ENCODE measurements around the gene DSCAML1. TPM values are rescaled to one million over a fixed set of nuclear protein-coding genes. Genes with fewer than 3 reads are reported as not detected.

Gene DSCAML1
- total RNA-seq, 2 donors from 2014 or later: 0.33 to 1.6 TPM

GRCh38 chr11:117809236-117810055 lies 12.4 kb upstream of the DSCAML1 start:
- no peaks in the 10 kb centered on the region for H3K9me3 ChIP-seq
- no peak overlapping the region for H3K27ac ChIP-seq
- H3K4me3 ChIP-seq: no peak overlapping the region
- H3K4me1 ChIP-seq: peaks cover 4% of the 10 kb centered on the region
- DNase-seq: peak in 3 of 4 donors; percentile 56 to 69 (median 59)
- H3K27me3 ChIP-seq: no peaks in the 10 kb centered on the region
- WGBS, 2 donors: 39 to 56% methylated on average over 12 to 22 of the region's 22 CpGs
- ATAC-seq: peak; percentile 66
- peak in 1 of 3 donors; percentile 4 for TF ChIP-seq POLR2A (IDR thresholded peaks at IDR 0.05)
- TF ChIP-seq, protein P1, sequence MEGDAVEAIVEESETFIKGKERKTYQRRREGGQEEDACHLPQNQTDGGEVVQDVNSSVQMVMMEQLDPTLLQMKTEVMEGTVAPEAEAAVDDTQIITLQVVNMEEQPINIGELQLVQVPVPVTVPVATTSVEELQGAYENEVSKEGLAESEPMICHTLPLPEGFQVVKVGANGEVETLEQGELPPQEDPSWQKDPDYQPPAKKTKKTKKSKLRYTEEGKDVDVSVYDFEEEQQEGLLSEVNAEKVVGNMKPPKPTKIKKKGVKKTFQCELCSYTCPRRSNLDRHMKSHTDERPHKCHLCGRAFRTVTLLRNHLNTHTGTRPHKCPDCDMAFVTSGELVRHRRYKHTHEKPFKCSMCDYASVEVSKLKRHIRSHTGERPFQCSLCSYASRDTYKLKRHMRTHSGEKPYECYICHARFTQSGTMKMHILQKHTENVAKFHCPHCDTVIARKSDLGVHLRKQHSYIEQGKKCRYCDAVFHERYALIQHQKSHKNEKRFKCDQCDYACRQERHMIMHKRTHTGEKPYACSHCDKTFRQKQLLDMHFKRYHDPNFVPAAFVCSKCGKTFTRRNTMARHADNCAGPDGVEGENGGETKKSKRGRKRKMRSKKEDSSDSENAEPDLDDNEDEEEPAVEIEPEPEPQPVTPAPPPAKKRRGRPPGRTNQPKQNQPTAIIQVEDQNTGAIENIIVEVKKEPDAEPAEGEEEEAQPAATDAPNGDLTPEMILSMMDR (IDR thresholded peaks at IDR 0.05): peak in 5 of 7 experiments; percentile 10 to 48 (median 31)
- intact Hi-C loops (cut with DNase I): loop anchor here (5.0 kb wide), 1 partner anchor 248 kb away; no protein-coding TSS in a partner anchor
- no peaks in the 10 kb centered on the region for H3K36me3 ChIP-seq (replicated peaks in 1 of 2; ENCODE audit: insufficient read depth in 1 of 2, low read depth in 2 of 2)

DNA sequence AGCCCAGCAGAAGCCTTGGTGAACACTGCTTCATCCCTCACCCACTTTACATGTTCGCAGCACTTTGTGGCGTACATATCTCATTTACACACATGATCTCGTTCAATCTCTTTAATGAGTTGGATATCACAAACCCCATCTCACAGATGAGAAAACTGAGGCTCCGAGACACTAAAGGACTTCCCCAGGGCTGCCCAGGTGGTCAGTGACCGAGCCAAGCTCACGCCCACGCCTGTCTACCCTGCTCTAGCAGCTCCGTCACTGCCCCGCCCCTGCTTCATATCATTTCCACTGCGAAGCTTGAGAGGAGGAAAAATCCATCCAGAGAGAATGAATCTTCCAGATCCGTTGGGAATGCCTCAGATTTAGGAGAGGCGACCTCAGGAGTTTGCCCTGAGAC lies 11.8 kb upstream of the DSCAML1 start:
- Histone ChIP-seq H3K36me3 (replicated peaks in 1 of 2; ENCODE audit: insufficient read depth in 1 of 2, low read depth in 2 of 2) (no peaks in the 10 kb centered on the region), H3K27me3 (no peaks in the 10 kb centered on the region), H3K27ac (no peak overlapping the region), H3K9me3 (no peaks in the 10 kb centered on the region), H3K4me1 (no peaks in the 10 kb centered on the region), H3K4me3 (no peak overlapping the region)
- ATAC-seq (no peak), DNase-seq (peak in 1 of 4 donors; percentile 16)
- intact Hi-C loops (cut with DNase I): loop anchor here (5.0 kb wide), 1 partner anchor 249 kb away; no protein-coding TSS in a partner anchor
- TF ChIP-seq POLR2A (IDR thresholded peaks at IDR 0.05): no peak
- whole genome bisulfite sequencing, 2 donors: 61 to 68% methylated on average over 12 of the region's 12 CpGs

DNA sequence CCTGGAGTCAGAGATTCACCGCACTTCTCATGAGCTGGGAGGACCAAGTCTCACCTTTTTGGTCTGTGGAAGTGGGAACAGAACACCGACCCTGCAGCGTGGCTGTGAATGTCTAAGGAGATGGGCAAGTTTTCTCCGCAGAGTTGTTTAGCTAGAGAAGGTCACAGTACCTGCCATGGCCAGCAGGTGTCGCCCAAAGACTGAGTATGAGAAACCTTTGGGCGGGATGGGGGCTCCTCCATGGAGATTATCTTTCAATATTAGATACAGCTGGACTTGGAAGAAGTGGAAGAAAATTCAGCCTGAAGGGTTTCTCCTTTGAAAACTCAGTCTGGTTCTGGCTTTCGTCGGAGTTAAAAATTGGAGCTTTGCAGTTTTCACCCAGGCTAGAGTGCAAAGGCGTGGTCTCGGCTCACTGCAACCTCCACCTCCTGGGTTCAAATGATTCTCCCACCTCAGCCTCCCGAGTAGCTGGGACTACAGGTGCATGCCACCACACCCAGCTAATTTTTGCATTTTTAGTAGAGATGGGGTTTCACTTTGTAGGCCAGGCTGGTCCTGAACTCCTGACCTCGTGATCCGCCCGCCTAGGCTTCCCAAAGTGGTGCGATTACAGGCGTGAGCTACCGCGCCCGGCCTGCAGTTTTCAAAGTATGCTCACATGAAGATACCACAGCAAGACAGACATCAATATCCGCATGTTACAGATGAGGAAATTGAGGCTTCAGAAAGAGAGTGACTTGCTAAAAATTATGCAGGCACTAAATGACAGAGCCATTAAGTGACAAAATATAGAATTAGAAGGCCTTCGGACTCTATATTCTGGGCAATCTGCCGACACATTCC lies 10.7 kb upstream of the DSCAML1 start:
- DNase-seq: peak; percentile 80 to 91 (median 82)
- H3K4me3 ChIP-seq: no peak overlapping the region
- H3K9me3 ChIP-seq: no peaks in the 10 kb centered on the region
- 37 to 42% methylated on average over 22 of the region's 22 CpGs for WGBS, 2 donors
- TF ChIP-seq, protein P1 (IDR thresholded peaks at IDR 0.05): peak; percentile 79 to 88 (median 83)
- TF ChIP-seq POLR2A (IDR thresholded peaks at IDR 0.05): no peak
- intact Hi-C loops (cut with DNase I): loop anchor here (5.0 kb wide), 1 partner anchor 250 kb away; no protein-coding TSS in a partner anchor
- no peaks in the 10 kb centered on the region for H3K27me3 ChIP-seq
- no peaks in the 10 kb centered on the region for H3K36me3 ChIP-seq (replicated peaks in 1 of 2; ENCODE audit: insufficient read depth in 1 of 2, low read depth in 2 of 2)
- ATAC-seq: peak; percentile 63
- no peaks in the 10 kb centered on the region for H3K4me1 ChIP-seq
- H3K27ac ChIP-seq: no peak overlapping the region

GRCh38 chr11:117806846-117807245 lies 9.8 kb upstream of the DSCAML1 start:
- ATAC-seq (no peak), DNase-seq (no peak)
- H3K4me1 ChIP-seq: no peaks in the 10 kb centered on the region
- no peak overlapping the region for H3K27ac ChIP-seq
- no peak overlapping the region for H3K4me3 ChIP-seq
- TF ChIP-seq POLR2A (IDR thresholded peaks at IDR 0.05): no peak
- TF ChIP-seq, protein P1 (IDR thresholded peaks at IDR 0.05): no peak
- 65% methylated on average over 5 of the region's 5 CpGs for WGBS, 2 donors
- no peaks in the 10 kb centered on the region for H3K36me3 ChIP-seq (replicated peaks in 1 of 2; ENCODE audit: insufficient read depth in 1 of 2, low read depth in 2 of 2)
- H3K27me3 ChIP-seq: no peaks in the 10 kb centered on the region
- H3K9me3 ChIP-seq: no peaks in the 10 kb centered on the region
- intact Hi-C loops (cut with DNase I): loop anchor here (5.0 kb wide), 1 partner anchor 250 kb away; no protein-coding TSS in a partner anchor

DNA sequence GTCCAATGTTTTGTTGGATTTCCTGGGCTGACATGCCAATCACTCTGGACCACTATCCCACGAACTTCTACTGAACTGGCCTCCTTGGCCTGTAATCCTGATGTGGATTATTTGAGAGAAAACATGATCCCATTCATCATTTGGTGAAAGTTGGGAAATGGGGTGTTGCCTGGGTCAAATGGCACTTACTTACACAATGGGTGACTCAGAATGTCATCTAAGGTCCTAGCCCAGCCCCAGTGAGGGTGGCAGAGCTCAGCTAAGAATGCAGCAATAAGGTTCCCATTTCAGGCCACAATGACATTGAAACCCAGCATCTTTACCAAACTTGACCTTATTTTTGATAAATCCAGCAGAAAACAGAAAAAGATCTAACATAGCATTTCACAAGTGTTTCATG lies 8.0 kb upstream of the DSCAML1 start:
- TF ChIP-seq, protein P1 (IDR thresholded peaks at IDR 0.05): no peak
- WGBS, 2 donors: 17 to 33% methylated on average over 1 of the region's 1 CpG
- no peaks in the 10 kb centered on the region for H3K36me3 ChIP-seq (replicated peaks in 1 of 2; ENCODE audit: insufficient read depth in 1 of 2, low read depth in 2 of 2)
- DNase-seq (no peak), ATAC-seq (no peak)
- no peaks in the 10 kb centered on the region for H3K4me1 ChIP-seq
- no peaks in the 10 kb centered on the region for H3K27me3 ChIP-seq
- no peaks in the 10 kb centered on the region for H3K9me3 ChIP-seq
- intact Hi-C loops (cut with DNase I): loop anchor here (5.0 kb wide), 1 partner anchor 252 kb away; no protein-coding TSS in a partner anchor
- no peak overlapping the region for H3K4me3 ChIP-seq
- no peak overlapping the region for H3K27ac ChIP-seq
